Measurements from ENCODE around the gene MAN1A2.
A peak's percentile ranks its signal among the peaks of the same experiment; 100 is the strongest.

The MAN1A2 gene

GRCh38 chr1:117359561-117360289 lies 7.5 kb upstream of the MAN1A2 start:
- no peak for DNase-seq (ENCODE audit: low read depth in 3 of 3)

- DNase-seq (ENCODE audit: low read depth in 3 of 3): no peak
These were observed 4.3 kb upstream of the MAN1A2 start for GRCh38 chr1:117362986-117363385.

- DNase-seq (ENCODE audit: low read depth in 3 of 3): no peak
These were observed 3.6 kb upstream of the MAN1A2 start for GRCh38 chr1:117363571-117364048.

- no peak for DNase-seq (ENCODE audit: low read depth in 3 of 3)
These were observed 3.0 kb upstream of the MAN1A2 start for GRCh38 chr1:117364240-117364639.

GRCh38 chr1:117365350-117366176 lies 1.7 kb upstream of the MAN1A2 start:
- no peak for DNase-seq (ENCODE audit: low read depth in 3 of 3)

- peak; percentile 58 to 78 (median 71) for DNase-seq (ENCODE audit: low read depth in 3 of 3)
These were observed 838 bp upstream of the MAN1A2 start for GRCh38 chr1:117366177-117367045.

GRCh38 chr1:117368116-117369108 lies 1.2 kb downstream of the MAN1A2 start:
- DNase-seq (ENCODE audit: low read depth in 3 of 3): no peak

- no peak for DNase-seq (ENCODE audit: low read depth in 3 of 3)
These were observed 2.8 kb downstream of the MAN1A2 start for GRCh38 chr1:117370071-117370470.

GRCh38 chr1:117370509-117370908 lies 3.3 kb downstream of the MAN1A2 start:
- DNase-seq (ENCODE audit: low read depth in 3 of 3): no peak

GRCh38 chr1:117371441-117372151 lies 4.3 kb downstream of the MAN1A2 start:
- DNase-seq (ENCODE audit: low read depth in 3 of 3): no peak

GRCh38 chr1:117372863-117373412 lies 5.7 kb downstream of the MAN1A2 start:
- no peak for DNase-seq (ENCODE audit: low read depth in 3 of 3)

- no peak for DNase-seq (ENCODE audit: low read depth in 3 of 3)
These were observed 6.7 kb downstream of the MAN1A2 start for GRCh38 chr1:117373932-117374331.

GRCh38 chr1:117375327-117375726 lies 8.1 kb downstream of the MAN1A2 start:
- DNase-seq (ENCODE audit: low read depth in 3 of 3): no peak

- no peak for DNase-seq (ENCODE audit: low read depth in 3 of 3)
These were observed 19.9 kb downstream of the MAN1A2 start for GRCh38 chr1:117387060-117387633.

- no peak for DNase-seq (ENCODE audit: low read depth in 3 of 3)
These were observed 21.1 kb downstream of the MAN1A2 start for GRCh38 chr1:117388328-117388727.

- DNase-seq (ENCODE audit: low read depth in 3 of 3): no peak
These were observed 22.0 kb downstream of the MAN1A2 start for GRCh38 chr1:117389284-117389683.

GRCh38 chr1:117389779-117390178 lies 22.5 kb downstream of the MAN1A2 start:
- no peak for DNase-seq (ENCODE audit: low read depth in 3 of 3)

- no peak for DNase-seq (ENCODE audit: low read depth in 3 of 3)
These were observed 25.5 kb downstream of the MAN1A2 start for GRCh38 chr1:117392771-117393170.

GRCh38 chr1:117396074-117396473 lies 28.8 kb downstream of the MAN1A2 start:
- DNase-seq (ENCODE audit: low read depth in 3 of 3): no peak

All from stimulated activated CD4-positive, alpha-beta T cell treated with anti-CD3 and anti-CD28 coated beads, TNF-alpha, amount 100 ng/mL, for 24 hours (primary cell).